ENCODE results near the gene VPS11. TPM values are rescaled to one million over a fixed set of nuclear protein-coding genes. Genes with fewer than 3 reads are reported as not detected.

Gene VPS11
- total and polyA plus RNA-seq, 10 of the 15 experiments (the other 5 are each of a cell fraction or from before 2014, with no cell fraction given): 15.8 to 26.4 (median 24.5) TPM

DNA sequence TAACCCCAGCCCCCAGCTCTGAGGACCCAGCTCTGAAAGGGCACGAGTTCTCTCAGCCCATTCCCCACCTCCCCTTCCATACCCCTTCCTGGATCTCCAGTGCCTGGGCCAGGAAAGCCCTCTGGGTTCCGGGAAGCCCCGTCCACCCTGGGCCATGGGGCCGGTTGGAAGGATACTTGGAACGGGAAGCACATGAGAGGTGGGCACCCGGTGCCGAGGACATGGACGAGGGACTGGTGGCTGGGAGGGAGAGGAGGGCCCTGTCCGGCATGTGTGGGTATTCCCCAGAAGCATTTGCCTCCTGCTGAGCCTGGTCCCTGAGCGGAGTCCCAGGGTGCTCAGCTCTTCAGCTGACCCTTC, 48.6 kb downstream of the VPS11 start:
- Histone ChIP-seq H3K9me3 (replicated peaks; ENCODE audit: control insufficient read depth, insufficient read depth, low read length) (no peaks in the 10 kb centered on the region), H2AFZ (ENCODE audit: control insufficient read depth, low read depth, low read length) (no peak overlapping the region), H3K4me1 (ENCODE audit: control insufficient read depth, insufficient read depth, low read length) (peaks cover 7% of the 10 kb centered on the region), H3K36me3 (ENCODE audit: control insufficient read depth in 2 of 2, insufficient read depth in 2 of 2, low read length in 1 of 2) (peaks cover 13 to 19% of the 10 kb centered on the region in 2 experiments), H3K27me3 (replicated peaks in 1 of 2; ENCODE audit: control insufficient read depth in 2 of 2, insufficient read depth in 2 of 2, low read length in 1 of 2) (no peaks in the 10 kb centered on the region), H3K4me2 (ENCODE audit: control insufficient read depth, insufficient read depth) (no peak overlapping the region), H3K9ac (ENCODE audit: control insufficient read depth, insufficient read depth, low read length) (no peak overlapping the region), H3K4me3 (no peak overlapping the region), H3K79me2 (ENCODE audit: control insufficient read depth, insufficient read depth, low read length) (no peaks in the 10 kb centered on the region), H4K20me1 (ENCODE audit: control insufficient read depth, insufficient read depth) (no peaks in the 10 kb centered on the region), H3K27ac (ENCODE audit: control insufficient read depth, insufficient read depth) (no peak overlapping the region)
- POLR2A ChIA-PET: interaction anchor here (0.6 kb wide), 1 partner anchor 88 kb away, joined by 3 read pairs; no protein-coding TSS in a partner anchor
- intact Hi-C loops (cut with micrococcal nuclease; ENCODE audit: unreplicated experiment): no loop called here
- DNase-seq (ENCODE audit: low read depth, low spot score) (no peak), FAIRE-seq (no peak), ATAC-seq (no peak)
- RAD21 ChIA-PET (ENCODE audit: unreplicated experiment): no interaction called here
- SMC1A ChIA-PET (ENCODE audit: uncharacterized antibody, unreplicated experiment): no interaction called here
- in situ Hi-C loops (cut with MboI): no loop called here
- no TSS peak for BruUV-seq (replicated peaks)
- 95% methylated on average over 10 of the region's 10 CpGs for WGBS (ENCODE audit: insufficient coverage, insufficient replicate concordance, low lambda C conversion rate, missing lambda C conversion rate)
- no peak for TF ChIP-seq BMI1 (IDR thresholded peaks at IDR 0.05; ENCODE audit: borderline replicate concordance)
- TF ChIP-seq FOXM1 (IDR thresholded peaks at IDR 0.05; ENCODE audit: low read depth, low read length): no peak
- CTCF ChIA-PET: interaction anchor here (0.8 kb wide), 1 partner anchor 18 kb away, joined by 3 read pairs; no protein-coding TSS in a partner anchor

DNA sequence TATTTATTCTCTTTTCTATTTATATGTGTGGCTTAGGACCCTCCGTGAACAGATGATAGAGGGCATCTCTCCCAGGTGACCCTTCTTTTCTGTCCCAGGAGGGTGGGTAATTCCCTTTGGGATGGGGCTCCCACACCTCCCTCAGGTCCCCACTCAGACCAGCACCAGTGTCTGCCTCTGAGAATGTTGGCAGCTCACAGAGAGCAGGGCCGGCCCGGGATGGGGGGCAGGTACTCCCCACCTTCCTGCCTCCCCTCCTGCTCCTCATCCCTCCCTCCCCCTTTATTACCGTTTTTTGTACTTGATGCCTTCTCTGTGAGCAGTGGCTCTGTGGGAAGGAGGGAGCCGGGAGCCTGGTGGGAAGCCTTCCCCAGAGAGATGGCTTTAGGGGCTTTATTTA, 49.0 kb downstream of the VPS11 start:
- ATAC-seq (no peak), FAIRE-seq (no peak), DNase-seq (ENCODE audit: low read depth, low spot score) (no peak)
- no peaks in the 10 kb centered on the region for H4K20me1 ChIP-seq (ENCODE audit: control insufficient read depth, insufficient read depth)
- H2AFZ ChIP-seq (ENCODE audit: control insufficient read depth, low read depth, low read length): no peak overlapping the region
- RAD21 ChIA-PET (ENCODE audit: unreplicated experiment): no interaction called here
- no peaks in the 10 kb centered on the region for H3K9me3 ChIP-seq (replicated peaks; ENCODE audit: control insufficient read depth, insufficient read depth, low read length)
- 83% methylated on average over 5 of the region's 5 CpGs for WGBS (ENCODE audit: insufficient coverage, insufficient replicate concordance, low lambda C conversion rate, missing lambda C conversion rate)
- no peak overlapping the region for H3K4me2 ChIP-seq (ENCODE audit: control insufficient read depth, insufficient read depth)
- H3K4me3 ChIP-seq: no peak overlapping the region
- H3K9ac ChIP-seq (ENCODE audit: control insufficient read depth, insufficient read depth, low read length): no peak overlapping the region
- BruUV-seq (replicated peaks): no TSS peak
- in situ Hi-C loops (cut with MboI): no loop called here
- peaks cover 10 to 16% of the 10 kb centered on the region in 2 experiments for H3K36me3 ChIP-seq (ENCODE audit: control insufficient read depth in 2 of 2, insufficient read depth in 2 of 2, low read length in 1 of 2)
- CTCF ChIA-PET: interaction anchor here (0.8 kb wide), 1 partner anchor 17 kb away, joined by 3 read pairs; no protein-coding TSS in a partner anchor
- H3K27ac ChIP-seq (ENCODE audit: control insufficient read depth, insufficient read depth): no peak overlapping the region
- POLR2A ChIA-PET: no interaction called here
- peaks cover 7% of the 10 kb centered on the region for H3K4me1 ChIP-seq (ENCODE audit: control insufficient read depth, insufficient read depth, low read length)
- intact Hi-C loops (cut with micrococcal nuclease; ENCODE audit: unreplicated experiment): no loop called here
- H3K79me2 ChIP-seq (ENCODE audit: control insufficient read depth, insufficient read depth, low read length): peaks cover 3% of the 10 kb centered on the region
- no peaks in the 10 kb centered on the region for H3K27me3 ChIP-seq (replicated peaks in 1 of 2; ENCODE audit: control insufficient read depth in 2 of 2, insufficient read depth in 2 of 2, low read length in 1 of 2)
- SMC1A ChIA-PET (ENCODE audit: uncharacterized antibody, unreplicated experiment): no interaction called here
- TF ChIP-seq SMARCA5 (IDR thresholded peaks at IDR 0.05): no peak
- no peak for TF ChIP-seq CBFB (IDR thresholded peaks at IDR 0.05; ENCODE audit: low read depth)
- TF ChIP-seq NFYA (IDR thresholded peaks at IDR 0.05; ENCODE audit: borderline replicate concordance, low read depth, low read length): no peak
- no peak for TF ChIP-seq NR2C2 (IDR thresholded peaks at IDR 0.05; ENCODE audit: borderline replicate concordance, control insufficient read depth, insufficient read length, low read depth)
- TF ChIP-seq, protein P1, sequence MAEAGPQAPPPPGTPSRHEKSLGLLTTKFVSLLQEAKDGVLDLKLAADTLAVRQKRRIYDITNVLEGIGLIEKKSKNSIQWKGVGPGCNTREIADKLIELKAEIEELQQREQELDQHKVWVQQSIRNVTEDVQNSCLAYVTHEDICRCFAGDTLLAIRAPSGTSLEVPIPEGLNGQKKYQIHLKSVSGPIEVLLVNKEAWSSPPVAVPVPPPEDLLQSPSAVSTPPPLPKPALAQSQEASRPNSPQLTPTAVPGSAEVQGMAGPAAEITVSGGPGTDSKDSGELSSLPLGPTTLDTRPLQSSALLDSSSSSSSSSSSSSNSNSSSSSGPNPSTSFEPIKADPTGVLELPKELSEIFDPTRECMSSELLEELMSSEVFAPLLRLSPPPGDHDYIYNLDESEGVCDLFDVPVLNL (IDR thresholded peaks at IDR 0.05; ENCODE audit: low read depth, low read length): no peak
- TF ChIP-seq CEBPB (IDR thresholded peaks at IDR 0.05; ENCODE audit: borderline replicate concordance in 1 of 2, low read depth in 2 of 2, low read length in 2 of 2): no peak
- TF ChIP-seq IRF4 (IDR thresholded peaks at IDR 0.05; ENCODE audit: low read depth, low read length): no peak
- TF ChIP-seq, protein P2, sequence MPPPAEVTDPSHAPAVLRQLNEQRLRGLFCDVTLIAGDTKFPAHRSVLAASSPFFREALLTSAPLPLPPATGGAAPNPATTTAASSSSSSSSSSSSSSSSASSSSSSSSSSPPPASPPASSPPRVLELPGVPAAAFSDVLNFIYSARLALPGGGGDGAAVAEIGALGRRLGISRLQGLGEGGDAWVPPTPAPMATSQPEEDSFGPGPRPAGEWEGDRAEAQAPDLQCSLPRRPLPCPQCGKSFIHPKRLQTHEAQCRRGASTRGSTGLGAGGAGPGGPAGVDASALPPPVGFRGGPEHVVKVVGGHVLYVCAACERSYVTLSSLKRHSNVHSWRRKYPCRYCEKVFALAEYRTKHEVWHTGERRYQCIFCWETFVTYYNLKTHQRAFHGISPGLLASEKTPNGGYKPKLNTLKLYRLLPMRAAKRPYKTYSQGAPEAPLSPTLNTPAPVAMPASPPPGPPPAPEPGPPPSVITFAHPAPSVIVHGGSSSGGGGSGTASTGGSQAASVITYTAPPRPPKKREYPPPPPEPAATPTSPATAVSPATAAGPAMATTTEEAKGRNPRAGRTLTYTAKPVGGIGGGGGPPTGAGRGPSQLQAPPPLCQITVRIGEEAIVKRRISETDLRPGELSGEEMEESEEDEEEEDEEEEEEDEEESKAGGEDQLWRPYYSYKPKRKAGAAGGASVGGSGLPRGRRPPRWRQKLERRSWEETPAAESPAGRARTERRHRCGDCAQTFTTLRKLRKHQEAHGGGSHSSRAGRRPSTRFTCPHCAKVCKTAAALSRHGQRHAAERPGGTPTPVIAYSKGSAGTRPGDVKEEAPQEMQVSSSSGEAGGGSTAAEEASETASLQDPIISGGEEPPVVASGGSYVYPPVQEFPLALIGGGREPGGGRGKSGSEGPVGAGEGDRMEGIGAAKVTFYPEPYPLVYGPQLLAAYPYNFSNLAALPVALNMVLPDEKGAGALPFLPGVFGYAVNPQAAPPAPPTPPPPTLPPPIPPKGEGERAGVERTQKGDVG (CRISPR knock-in tag; IDR thresholded peaks at IDR 0.05): no peak
- no peak for TF ChIP-seq FOS (IDR thresholded peaks at IDR 0.05; ENCODE audit: borderline replicate concordance, extremely low read depth, insufficient read length)
- TF ChIP-seq SMAD5 (IDR thresholded peaks at IDR 0.05; ENCODE audit: low read depth): no peak
- no peak for TF ChIP-seq CBX3 (IDR thresholded peaks at IDR 0.05; ENCODE audit: borderline replicate concordance, low read depth)

Measured in GM12878 (cell line).